SIG-M5 (cell line): ENCODE measurements around the gene COX5B.
"Not testable (repeated sequence)": the region's sequence is repeated elsewhere in the genome, so short reads cannot be mapped to it uniquely, and the experiment has no call there.

Experiments used
- DNase-seq: peaks from one replicate; lab custom pipeline; 2025; lab: John Stamatoyannopoulos, UW

The COX5B gene

GRCh38 chr2:97673182-97673914, 27.5 kb downstream of the COX5B start:
- DNase-seq, result no peak

DNA sequence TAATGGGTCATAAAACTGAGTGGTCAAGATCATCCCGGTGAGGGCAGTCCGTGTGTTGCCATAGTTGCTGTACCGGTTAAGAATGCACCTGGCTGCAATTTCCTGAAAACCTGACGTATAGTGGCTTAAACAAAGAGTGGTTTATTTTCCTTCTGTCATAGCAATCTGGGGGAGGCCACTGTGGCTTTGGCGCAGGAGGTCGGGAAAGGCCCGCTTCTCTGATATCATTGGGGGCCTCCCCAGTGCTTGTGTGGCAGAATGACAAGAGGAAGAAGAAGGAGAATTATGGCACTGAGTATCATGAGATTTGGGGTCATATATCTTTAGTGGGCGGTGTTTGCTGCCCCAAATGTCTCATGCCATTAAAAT, 28.0 kb downstream of the COX5B start:
- no peak for DNase-seq

GRCh38 chr2:97675430-97676113, 29.7 kb downstream of the COX5B start:
- DNase-seq, result no peak

- DNase-seq, result no peak
Observed at GRCh38 chr2:97676620-97677019, 30.8 kb downstream of the COX5B start.

GRCh38 chr2:97677480-97677879, 31.6 kb downstream of the COX5B start:
- no peak for DNase-seq

- no peak for DNase-seq
Observed at GRCh38 chr2:97678298-97678697, 32.4 kb downstream of the COX5B start.

GRCh38 chr2:97687235-97687634, 41.4 kb downstream of the COX5B start:
- DNase-seq, result not testable (repeated sequence)

DNA sequence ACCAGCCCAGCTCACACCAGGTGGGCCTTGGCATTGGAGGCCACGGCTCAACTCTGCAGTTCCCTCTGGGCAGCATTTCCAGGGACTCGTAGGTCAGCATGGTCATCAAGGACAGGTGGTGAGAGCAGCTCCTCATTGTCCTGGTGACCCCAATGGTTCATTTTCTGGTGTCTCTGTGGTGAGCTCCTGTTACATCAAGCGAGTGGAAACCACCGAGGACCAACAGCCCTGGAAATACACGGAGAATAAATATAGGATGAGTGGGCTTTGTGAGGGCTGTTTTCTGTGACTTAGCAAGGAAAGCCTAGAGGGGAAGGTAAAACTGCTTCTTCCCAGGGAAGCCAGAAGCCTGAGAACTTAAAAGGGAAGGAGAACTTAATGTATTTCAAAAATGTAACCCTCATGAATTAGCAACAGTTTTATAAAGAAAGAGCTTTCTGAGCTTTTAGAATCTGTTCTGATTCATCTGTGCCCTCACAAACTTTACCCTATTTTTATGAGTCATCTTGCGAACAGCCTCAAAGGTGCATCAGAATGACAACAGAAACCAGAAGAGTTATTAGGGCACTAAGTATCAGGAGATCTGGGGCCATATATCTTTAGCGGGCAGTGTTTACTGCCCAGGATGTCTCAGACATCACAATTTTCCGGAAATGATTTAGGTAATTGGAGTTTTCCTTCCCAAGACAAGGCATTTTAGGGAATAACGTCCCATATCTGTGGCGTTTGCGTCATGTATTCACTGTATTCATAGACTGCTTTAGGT, 42.4 kb downstream of the COX5B start:
- no peak for DNase-seq

DNA sequence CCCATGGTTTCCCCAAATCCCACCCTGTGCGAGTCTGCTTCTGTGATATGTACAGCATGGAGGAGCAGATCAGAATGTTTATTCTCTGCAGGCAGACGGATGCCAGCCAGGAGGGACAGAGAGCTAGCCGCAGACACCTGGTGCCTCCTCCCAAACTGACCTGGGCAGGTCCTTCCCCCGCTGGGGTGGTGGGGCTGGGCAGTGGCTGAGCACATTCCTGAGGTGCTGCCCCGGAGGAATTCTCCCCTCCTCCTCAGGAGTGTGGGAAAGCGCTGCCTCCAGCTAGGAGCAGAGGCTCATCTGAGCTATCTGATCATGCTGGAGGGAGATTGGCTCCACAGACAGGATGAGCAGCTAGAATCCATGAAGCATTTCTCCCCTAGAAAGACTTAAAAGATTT, 45.3 kb downstream of the COX5B start:
- DNase-seq, result no peak

DNA sequence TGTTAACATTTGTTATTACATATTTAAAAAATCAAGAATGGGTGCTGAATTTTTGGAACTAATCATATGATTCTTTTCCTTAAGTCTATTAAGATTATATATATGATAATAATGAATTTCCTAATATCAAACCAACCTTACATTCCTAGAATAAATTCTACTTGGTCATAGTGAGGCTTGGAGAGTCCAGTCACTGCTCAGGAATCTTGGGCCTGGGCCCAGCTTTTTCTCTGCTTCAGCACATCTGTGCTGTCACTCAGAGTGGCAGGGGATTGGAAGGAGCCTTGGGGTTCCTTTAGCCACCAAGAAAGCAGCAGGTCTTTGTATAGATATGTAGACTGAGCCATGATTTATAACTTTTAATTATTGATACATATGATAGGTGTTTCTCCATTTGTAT, 47.6 kb downstream of the COX5B start:
- no peak for DNase-seq

GRCh38 chr2:97695744-97696143, 49.9 kb downstream of the COX5B start:
- DNase-seq, result no peak

- DNase-seq, result peak; percentile 29
Observed at GRCh38 chr2:97697252-97698235, 51.7 kb downstream of the COX5B start.
